ENCODE results near the gene SHOC1. TPM values are rescaled to one million over a fixed set of nuclear protein-coding genes. Genes with fewer than 3 reads are reported as not detected.

SHOC1 gene
- total RNA-seq (not detected), total RNA-seq (0 reads per million in 2 donors)

DNA sequence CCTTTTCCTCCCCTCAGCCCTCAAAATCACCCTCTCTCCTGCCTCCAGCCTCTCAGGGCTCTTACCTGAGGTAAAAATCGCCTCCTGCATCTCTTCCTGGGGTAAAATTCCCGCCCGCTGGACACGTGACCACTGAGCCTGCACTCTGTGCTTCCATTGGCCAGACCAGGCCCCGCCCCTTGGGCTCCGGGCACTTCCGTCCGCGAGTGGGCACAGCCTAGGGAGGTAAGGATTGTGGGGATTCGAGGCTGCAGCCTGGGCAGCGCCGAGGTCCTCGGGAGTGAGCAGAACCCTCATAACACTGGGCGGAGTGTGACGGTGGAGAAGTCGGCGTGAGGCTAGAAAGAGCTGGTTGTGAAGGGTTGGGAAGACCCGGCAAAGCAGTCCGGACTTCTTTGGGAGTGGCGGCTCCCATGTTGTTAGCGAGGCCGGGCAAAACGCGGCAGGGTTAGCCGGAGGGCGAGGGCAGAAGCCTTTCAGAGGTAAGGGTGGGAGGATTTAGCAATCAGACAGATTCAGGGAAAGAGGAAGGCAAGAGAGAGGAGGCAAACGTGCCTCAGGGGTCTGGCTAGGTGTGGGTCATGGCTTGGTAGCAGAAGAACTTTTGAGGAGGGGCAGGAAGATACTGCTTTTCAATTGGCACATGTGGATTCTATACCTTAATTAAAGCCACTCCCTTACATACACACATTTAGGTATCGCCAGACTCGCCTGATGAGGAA is at the start of gene SHOC1:
SHOC1 (minus strand) TSS at position 103 of the 722 bp plus-strand sequence. CDS start 3,519 bp downstream, outside the sequence.
- no peaks in the 10 kb centered on the region for H3K36me3 Mint-ChIP-seq (ENCODE audit: low read depth)
- H3K9me3 ChIP-seq (ENCODE audit: control insufficient read depth, low read length, poor library complexity, severe bottlenecking): no peaks in the 10 kb centered on the region
- no peak for ATAC-seq
- H3K27me3 Mint-ChIP-seq: no peaks in the 10 kb centered on the region
- DNase-seq: no peak
- peaks cover 2% of the 10 kb centered on the region for H3K4me1 Mint-ChIP-seq
- no peak within 1 kb of the TSS for H3K4me3 Mint-ChIP-seq
- H3K27ac Mint-ChIP-seq: peak within 1 kb of the TSS; percentile 54

DNA sequence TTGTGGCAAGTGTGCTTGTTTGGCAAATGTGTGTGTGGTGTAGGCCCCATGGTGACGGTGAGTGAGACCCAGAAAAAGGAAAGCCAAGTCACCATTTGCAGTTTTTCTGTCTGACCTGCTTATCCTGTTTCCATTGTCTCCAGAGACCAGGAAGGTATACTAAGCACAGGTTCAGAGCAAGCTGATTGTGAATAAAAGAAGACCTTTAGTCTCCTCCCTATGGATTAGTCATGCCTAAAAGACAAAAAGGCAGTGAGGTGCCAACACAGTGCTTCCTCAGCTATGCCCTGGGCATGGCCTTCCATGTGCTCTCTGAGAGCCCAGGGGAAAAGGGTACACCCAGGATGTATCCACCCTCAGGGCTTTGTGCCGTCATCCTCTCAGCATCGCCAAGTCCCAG is 49.2 kb upstream of the SHOC1 start:
- Mint-ChIP-seq H3K36me3 (ENCODE audit: low read depth) (no peaks in the 10 kb centered on the region), H3K27ac (no peak overlapping the region), H3K27me3 (peaks cover 10% of the 10 kb centered on the region), H3K4me1 (peaks cover 4% of the 10 kb centered on the region), H3K4me3 (no peak overlapping the region)
- ATAC-seq: no peak
- no peak for DNase-seq
- no peaks in the 10 kb centered on the region for H3K9me3 ChIP-seq (ENCODE audit: control insufficient read depth, low read length, poor library complexity, severe bottlenecking)

DNA sequence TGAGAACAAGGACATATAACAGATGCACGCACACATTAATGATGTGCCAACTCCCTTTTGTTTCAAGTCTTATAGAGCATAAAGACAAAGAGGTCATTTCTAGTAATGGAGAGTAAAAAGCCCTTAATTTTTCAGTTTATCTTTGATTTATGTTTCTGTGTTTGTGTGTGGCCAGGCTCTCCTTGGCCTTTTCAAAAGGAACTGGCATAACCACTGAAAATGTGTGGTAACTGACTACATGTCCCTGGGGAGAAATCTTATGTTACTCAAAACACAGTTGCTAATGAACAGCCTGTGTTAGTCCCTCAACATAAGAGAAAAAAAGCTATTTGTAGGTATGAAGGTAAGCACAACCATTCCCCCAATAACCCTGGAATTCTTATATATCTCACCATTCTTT is 47.6 kb upstream of the SHOC1 start:
- H3K9me3 ChIP-seq (ENCODE audit: control insufficient read depth, low read length, poor library complexity, severe bottlenecking): no peaks in the 10 kb centered on the region
- ATAC-seq: no peak
- peaks cover 4% of the 10 kb centered on the region for H3K4me1 Mint-ChIP-seq
- peaks cover 10% of the 10 kb centered on the region for H3K27me3 Mint-ChIP-seq
- H3K27ac Mint-ChIP-seq: no peak overlapping the region
- no peak overlapping the region for H3K4me3 Mint-ChIP-seq
- no peak for DNase-seq
- peaks cover 2% of the 10 kb centered on the region for H3K36me3 Mint-ChIP-seq (ENCODE audit: low read depth)

DNA sequence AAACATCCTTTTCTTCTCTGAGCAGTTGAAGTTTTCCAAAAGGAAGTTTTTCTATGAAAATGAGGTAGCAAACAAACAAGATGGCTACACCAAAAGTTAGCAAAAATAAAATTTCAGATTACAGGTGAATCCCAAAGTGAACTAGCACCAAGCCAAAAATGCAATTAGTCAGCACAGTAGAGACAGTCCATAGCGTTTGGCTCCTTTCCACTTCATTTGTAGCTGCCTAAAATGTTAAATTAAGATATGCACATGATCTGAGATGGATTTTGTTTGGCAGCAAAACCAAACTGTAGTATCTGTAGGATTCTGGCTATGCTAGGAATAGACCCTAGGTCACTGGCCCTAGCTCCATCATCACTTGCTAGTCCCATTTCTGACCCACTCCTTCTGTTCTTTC is 45.7 kb upstream of the SHOC1 start:
- no peak overlapping the region for H3K27ac Mint-ChIP-seq
- peaks cover 10% of the 10 kb centered on the region for H3K27me3 Mint-ChIP-seq
- H3K36me3 Mint-ChIP-seq (ENCODE audit: low read depth): peaks cover 2% of the 10 kb centered on the region

DNA sequence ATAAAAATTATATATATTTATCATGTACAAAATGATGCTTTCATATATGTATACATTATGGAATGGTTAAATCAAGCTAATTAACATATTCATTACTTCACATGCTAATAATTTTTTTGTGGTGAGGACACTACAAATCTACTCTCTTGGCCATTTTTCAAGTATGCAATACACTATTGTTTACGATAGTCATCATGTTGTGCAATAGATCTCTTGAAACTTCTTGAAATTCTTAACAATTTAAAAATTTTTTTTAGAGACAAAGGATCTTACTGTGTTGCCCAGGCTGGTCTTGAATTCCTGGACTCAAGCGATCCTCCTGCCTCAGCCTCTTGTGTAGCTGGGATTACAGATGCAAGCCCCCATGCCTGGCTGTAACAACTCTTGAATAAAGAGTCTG is 45.2 kb upstream of the SHOC1 start:
- H3K36me3 Mint-ChIP-seq (ENCODE audit: low read depth): peaks cover 2% of the 10 kb centered on the region
- H3K27ac Mint-ChIP-seq: no peak overlapping the region
- no peak overlapping the region for H3K4me3 Mint-ChIP-seq
- no peaks in the 10 kb centered on the region for H3K9me3 ChIP-seq (ENCODE audit: control insufficient read depth, low read length, poor library complexity, severe bottlenecking)
- ATAC-seq (no peak), DNase-seq (no peak)
- peaks cover 10% of the 10 kb centered on the region for H3K27me3 Mint-ChIP-seq
- peaks cover 2% of the 10 kb centered on the region for H3K4me1 Mint-ChIP-seq

More for the DNA sequence above, 45.7 kb upstream of the SHOC1 start:
- Mint-ChIP-seq H3K4me1 (peaks cover 2% of the 10 kb centered on the region), H3K4me3 (no peak overlapping the region)
- ATAC-seq: no peak
- no peak for DNase-seq
- no peaks in the 10 kb centered on the region for H3K9me3 ChIP-seq (ENCODE audit: control insufficient read depth, low read length, poor library complexity, severe bottlenecking)

DNA sequence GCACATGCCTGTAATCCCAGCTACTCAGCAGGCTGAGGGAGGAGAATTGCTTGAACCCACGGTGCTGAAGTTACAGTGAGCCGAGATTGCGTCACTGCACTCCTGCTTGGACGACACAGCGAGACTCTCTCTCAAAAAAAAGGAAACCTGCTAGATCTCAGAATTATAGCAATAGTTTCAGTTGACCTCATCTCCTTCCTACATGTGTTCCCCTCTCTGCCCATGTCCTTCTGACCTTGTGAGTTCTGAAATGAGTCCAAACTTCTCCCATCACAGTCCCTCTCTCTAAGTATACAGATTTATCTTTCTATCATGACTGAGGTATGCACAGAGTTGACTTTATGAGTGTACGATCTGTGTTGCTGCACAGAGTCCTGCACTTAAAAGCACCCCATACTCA is 44.6 kb upstream of the SHOC1 start:
- no peak for ATAC-seq
- no peak overlapping the region for H3K27ac Mint-ChIP-seq
- peaks cover 2% of the 10 kb centered on the region for H3K4me1 Mint-ChIP-seq
- DNase-seq: no peak
- peaks cover 10% of the 10 kb centered on the region for H3K27me3 Mint-ChIP-seq
- H3K9me3 ChIP-seq (ENCODE audit: control insufficient read depth, low read length, poor library complexity, severe bottlenecking): no peaks in the 10 kb centered on the region
- H3K4me3 Mint-ChIP-seq: peak overlapping the region; percentile 8
- H3K36me3 Mint-ChIP-seq (ENCODE audit: low read depth): peaks cover 2% of the 10 kb centered on the region

DNA sequence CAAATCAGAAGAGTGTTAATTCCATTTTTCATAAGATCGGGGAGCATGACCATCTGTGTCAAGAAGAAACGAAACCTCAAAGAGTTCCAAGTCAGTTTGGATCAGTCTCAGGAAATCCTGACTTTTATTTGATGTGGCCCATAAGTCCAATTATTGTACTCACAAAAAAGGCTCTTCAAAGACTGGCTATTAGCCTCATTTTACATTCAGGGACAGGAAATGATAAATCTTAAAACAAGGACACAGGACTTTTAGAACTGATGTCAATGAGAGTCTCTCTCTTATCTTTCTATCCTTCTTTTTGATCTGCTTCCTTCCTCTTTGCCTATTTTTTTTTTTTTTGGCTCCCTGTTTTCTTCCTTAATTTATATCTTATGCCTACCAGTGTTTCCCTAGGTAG is 43.7 kb upstream of the SHOC1 start:
- DNase-seq (no peak), ATAC-seq (no peak)
- Mint-ChIP-seq H3K36me3 (ENCODE audit: low read depth) (peaks cover 2% of the 10 kb centered on the region), H3K4me3 (no peak overlapping the region), H3K27ac (no peak overlapping the region), H3K4me1 (peaks cover 2% of the 10 kb centered on the region), H3K27me3 (peaks cover 10% of the 10 kb centered on the region)
- H3K9me3 ChIP-seq (ENCODE audit: control insufficient read depth, low read length, poor library complexity, severe bottlenecking): no peaks in the 10 kb centered on the region

DNA sequence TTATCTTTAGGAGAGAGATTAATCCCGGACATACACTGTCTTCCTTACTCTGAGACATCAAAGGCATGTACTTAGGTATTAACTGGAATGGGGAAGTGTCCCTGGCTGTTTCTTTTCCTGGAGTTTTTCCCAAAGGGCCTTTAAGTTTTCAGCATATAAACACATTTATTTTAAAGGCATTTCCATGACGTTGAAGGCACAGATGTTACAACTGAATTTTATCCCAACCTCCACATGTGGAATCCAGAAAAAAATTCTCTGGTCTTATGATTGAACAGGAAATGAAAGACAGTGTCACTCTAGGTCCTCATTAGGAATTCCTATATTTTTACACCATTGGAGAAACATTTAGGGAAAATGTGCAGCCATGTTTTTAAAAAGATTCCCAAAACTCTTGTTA is 41.6 kb upstream of the SHOC1 start:
- H3K9me3 ChIP-seq (ENCODE audit: control insufficient read depth, low read length, poor library complexity, severe bottlenecking): no peaks in the 10 kb centered on the region
- Mint-ChIP-seq H3K4me3 (no peak overlapping the region), H3K27ac (no peak overlapping the region), H3K36me3 (ENCODE audit: low read depth) (peaks cover 2% of the 10 kb centered on the region), H3K4me1 (peaks cover 5% of the 10 kb centered on the region), H3K27me3 (no peaks in the 10 kb centered on the region)
- DNase-seq (no peak), ATAC-seq (no peak)

DNA sequence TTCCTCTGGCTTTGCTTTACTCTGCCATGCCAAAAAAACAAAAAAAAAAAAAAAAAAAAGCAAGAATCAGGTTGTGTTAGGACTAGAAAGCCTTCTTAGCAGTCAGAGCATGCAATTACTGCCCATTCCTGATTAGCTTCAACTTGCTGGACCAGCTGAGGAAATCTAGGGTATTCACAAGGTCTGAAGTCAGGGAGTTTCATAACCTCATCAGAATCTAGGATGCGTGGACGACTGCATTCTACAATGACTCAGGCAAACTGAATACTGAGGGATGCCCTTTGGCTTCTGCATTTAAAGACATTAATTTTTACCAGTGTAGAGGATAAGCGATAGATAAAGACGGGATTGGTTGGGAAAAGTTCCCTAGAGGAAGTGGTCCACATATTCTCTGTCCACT is 39.2 kb upstream of the SHOC1 start:
- Mint-ChIP-seq H3K36me3 (ENCODE audit: low read depth) (peaks cover 2% of the 10 kb centered on the region), H3K4me3 (no peak overlapping the region), H3K27ac (no peak overlapping the region), H3K4me1 (peaks cover 2% of the 10 kb centered on the region), H3K27me3 (no peaks in the 10 kb centered on the region)
- DNase-seq (no peak), ATAC-seq (no peak)
- H3K9me3 ChIP-seq (ENCODE audit: control insufficient read depth, low read length, poor library complexity, severe bottlenecking): no peaks in the 10 kb centered on the region

DNA sequence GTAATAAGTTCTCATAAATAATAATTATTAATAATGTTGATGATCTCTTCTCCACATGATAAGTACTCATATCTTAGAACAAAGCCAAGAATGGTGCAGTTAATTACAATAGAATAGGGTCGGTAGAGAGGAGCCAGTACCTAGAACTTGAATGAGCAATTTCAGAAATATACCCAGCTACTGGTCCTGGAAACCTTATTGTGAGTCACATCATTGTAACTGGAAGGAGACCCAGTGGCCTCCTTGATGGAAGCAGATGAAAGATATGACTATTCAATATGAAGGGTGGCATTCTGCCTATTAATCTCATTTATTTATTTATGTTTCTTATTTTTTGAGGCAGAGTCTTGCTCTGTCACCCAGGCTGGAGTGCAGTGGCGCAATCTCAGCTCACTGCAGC is 37.7 kb upstream of the SHOC1 start:
- Mint-ChIP-seq H3K4me1 (peaks cover 2% of the 10 kb centered on the region), H3K27ac (no peak overlapping the region), H3K36me3 (ENCODE audit: low read depth) (no peaks in the 10 kb centered on the region), H3K4me3 (no peak overlapping the region), H3K27me3 (no peaks in the 10 kb centered on the region)
- no peaks in the 10 kb centered on the region for H3K9me3 ChIP-seq (ENCODE audit: control insufficient read depth, low read length, poor library complexity, severe bottlenecking)
- ATAC-seq (no peak), DNase-seq (no peak)

DNA sequence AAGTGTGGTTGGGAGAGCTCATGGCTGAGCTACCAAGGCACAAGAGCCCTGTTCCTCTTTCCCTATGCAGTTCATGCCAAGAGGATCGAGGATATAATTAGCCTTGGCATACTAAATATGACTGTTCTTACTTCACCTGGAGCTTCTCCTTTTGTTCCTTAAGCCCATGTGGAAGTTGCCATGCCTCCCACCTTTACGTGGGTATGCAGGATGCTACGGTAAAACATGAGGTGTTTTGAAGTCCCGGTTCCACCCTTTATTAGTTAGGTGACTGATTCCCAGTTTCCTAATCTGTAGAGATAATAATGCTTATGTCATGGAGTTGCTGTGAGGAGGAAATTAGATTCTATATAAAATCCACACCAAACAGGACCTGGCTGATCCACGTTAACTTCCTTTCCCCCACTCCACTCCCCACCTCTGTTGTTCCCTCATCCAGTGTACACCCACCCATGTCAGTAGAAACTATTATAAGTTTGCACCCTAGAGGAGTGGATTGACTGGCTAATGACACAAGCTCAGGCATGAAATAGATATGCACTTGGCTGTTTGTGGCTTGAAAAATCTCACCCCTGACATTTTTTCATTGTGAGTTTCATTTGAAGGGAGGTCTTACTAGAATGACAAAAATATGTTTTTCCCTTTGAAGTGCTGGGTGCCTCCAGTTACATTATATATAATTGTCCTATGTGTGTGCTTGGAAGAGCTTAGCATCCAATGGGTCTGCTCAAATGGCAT is 36.8 kb upstream of the SHOC1 start:
- H3K9me3 ChIP-seq (ENCODE audit: control insufficient read depth, low read length, poor library complexity, severe bottlenecking): no peaks in the 10 kb centered on the region
- H3K36me3 Mint-ChIP-seq (ENCODE audit: low read depth): no peaks in the 10 kb centered on the region
- ATAC-seq (no peak), DNase-seq (no peak)
- H3K27me3 Mint-ChIP-seq: no peaks in the 10 kb centered on the region
- no peak overlapping the region for H3K27ac Mint-ChIP-seq
- peaks cover 2% of the 10 kb centered on the region for H3K4me1 Mint-ChIP-seq
- H3K4me3 Mint-ChIP-seq: no peak overlapping the region

DNA sequence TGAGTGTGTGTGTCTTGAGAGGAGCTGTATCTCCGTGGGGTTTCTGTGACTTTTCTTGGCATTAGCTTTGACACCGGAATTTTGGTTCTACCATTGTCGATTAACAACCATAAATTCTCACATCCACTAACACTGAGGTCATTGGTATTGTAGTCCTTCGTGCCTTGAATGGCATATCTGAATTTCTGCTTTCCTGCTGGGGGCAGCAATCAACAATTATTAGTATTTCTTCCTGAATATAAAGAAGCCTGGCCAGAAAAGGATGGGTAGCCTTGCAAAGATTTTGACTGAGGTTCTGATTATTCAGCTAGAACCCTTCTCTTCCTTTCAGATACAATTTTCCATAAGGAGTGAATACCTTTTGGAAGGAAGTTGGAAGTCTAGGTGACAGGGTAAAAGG is 33.5 kb upstream of the SHOC1 start:
- Mint-ChIP-seq H3K27ac (no peak overlapping the region), H3K36me3 (ENCODE audit: low read depth) (no peaks in the 10 kb centered on the region), H3K4me1 (peaks cover 6% of the 10 kb centered on the region), H3K27me3 (no peaks in the 10 kb centered on the region), H3K4me3 (no peak overlapping the region)
- H3K9me3 ChIP-seq (ENCODE audit: control insufficient read depth, low read length, poor library complexity, severe bottlenecking): no peaks in the 10 kb centered on the region
- ATAC-seq: no peak
- DNase-seq: no peak

DNA sequence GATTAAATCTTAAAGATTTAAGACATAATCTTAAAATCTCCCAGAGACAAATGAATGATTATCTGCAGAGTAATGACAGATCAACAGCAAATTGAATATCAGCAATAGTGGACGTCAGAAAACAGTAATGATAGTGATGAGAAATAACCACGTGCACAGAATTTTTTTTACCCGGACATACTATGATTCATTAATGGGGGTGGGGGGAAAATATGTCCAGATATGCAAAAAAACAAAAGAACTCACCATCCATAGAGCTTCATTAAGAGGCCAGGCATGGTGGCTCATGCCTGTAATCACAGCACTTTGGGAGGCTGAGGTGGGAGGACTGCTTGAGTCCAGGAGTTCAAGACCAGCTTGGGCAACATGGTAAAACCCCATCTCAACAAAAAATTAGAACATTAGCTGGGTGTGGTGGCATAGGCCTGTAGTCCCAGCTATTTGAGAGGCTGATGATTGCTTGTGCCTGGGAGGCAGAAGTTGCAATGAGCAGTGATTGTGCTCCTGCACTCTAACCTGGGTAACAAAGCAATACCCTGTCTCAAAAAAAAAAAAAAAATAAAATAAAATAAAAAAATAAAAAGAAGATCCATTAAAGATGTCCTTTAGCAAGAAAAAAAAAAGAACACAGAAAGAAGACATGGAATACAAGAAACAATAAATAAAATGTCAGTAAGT is 30.9 kb upstream of the SHOC1 start:
- DNase-seq (no peak), ATAC-seq (no peak)
- Mint-ChIP-seq H3K27ac (no peak overlapping the region), H3K27me3 (no peaks in the 10 kb centered on the region), H3K36me3 (ENCODE audit: low read depth) (no peaks in the 10 kb centered on the region), H3K4me1 (peaks cover 5% of the 10 kb centered on the region), H3K4me3 (no peak overlapping the region)
- H3K9me3 ChIP-seq (ENCODE audit: control insufficient read depth, low read length, poor library complexity, severe bottlenecking): no peaks in the 10 kb centered on the region
